ENCODE data around the gene RAPGEF1. TPM values are rescaled to one million over a fixed set of nuclear protein-coding genes. Genes with fewer than 3 reads are reported as not detected.

The RAPGEF1 gene
- total and polyA plus RNA-seq, 2 of the 13 experiments (the other 11 are each of a cell fraction or from before 2014, with no cell fraction given), result 21.2 to 38.9 TPM

- TF ChIP-seq ZUFSP (CRISPR knock-in tag; IDR thresholded peaks at IDR 0.05; ENCODE audit: borderline replicate concordance) (no peak), SP140L (CRISPR knock-in tag; IDR thresholded peaks at IDR 0.05; ENCODE audit: borderline replicate concordance) (no peak), TBX3 (IDR thresholded peaks at IDR 0.05; ENCODE audit: borderline replicate concordance) (peak; percentile 47; the same call in 1 of the 2 replicates), U2AF1 (optimal IDR thresholded peaks at IDR 0.05; ENCODE audit: low read depth, low read length) (no peak), ZNF414 (CRISPR knock-in tag; IDR thresholded peaks at IDR 0.05) (0 out of 2 replicates have a peak, but pooled peaks have one; percentile 47), JUND (CRISPR knock-in tag; IDR thresholded peaks at IDR 0.05) (no peak), DPF2 (CRISPR knock-in tag; IDR thresholded peaks at IDR 0.05; ENCODE audit: borderline replicate concordance, low read depth) (peak; percentile 80), ZNF788 (CRISPR knock-in tag; IDR thresholded peaks at IDR 0.05; ENCODE audit: borderline replicate concordance) (peak; percentile 30; the same call in 1 of the 2 replicates), RFXAP (CRISPR knock-in tag; IDR thresholded peaks at IDR 0.05; ENCODE audit: borderline replicate concordance) (no peak), RAD21 (CRISPR knock-in tag; IDR thresholded peaks at IDR 0.05) (peak; percentile 63), GLMP (CRISPR knock-in tag; IDR thresholded peaks at IDR 0.05; ENCODE audit: borderline replicate concordance) (no peak), FOXA1 (IDR thresholded peaks at IDR 0.05) (peak; percentile 81), FOXA1 (CRISPR knock-in tag; IDR thresholded peaks at IDR 0.05) (peak; percentile 100), ZNF557 (CRISPR knock-in tag; IDR thresholded peaks at IDR 0.05) (no peak), ZBED4 (CRISPR knock-in tag; IDR thresholded peaks at IDR 0.05; ENCODE audit: borderline replicate concordance) (peak; percentile 90; the same call in 1 of the 2 replicates), THRA (CRISPR knock-in tag; IDR thresholded peaks at IDR 0.05; ENCODE audit: borderline replicate concordance) (0 out of 2 replicates have a peak, but pooled peaks have one; percentile 42), PBX2 (CRISPR knock-in tag; IDR thresholded peaks at IDR 0.05) (no peak), SP5 (CRISPR knock-in tag; IDR thresholded peaks at IDR 0.05; ENCODE audit: borderline replicate concordance, low read depth) (peak; percentile 46; the same call in 1 of the 2 replicates)
Measured at GRCh38 chr9:131545003-131545785, 194.7 kb downstream of the RAPGEF1 start, which contains the start of gene PRRT1B (continued).
